DOHH2 (cell line): ENCODE results near the gene CNGA3.

ENCODE experiments used
- CTCF ChIP-seq: fragments of 200-600 bp; sonication (generic); IDR thresholded peaks from one replicate; pipeline ENCODE4 v1.5.1; 2014; ENCODE audit warnings: antibody characterized with exemption, mild to moderate bottlenecking, low read depth, low read length; ENCODE audit not compliant: poor library complexity, severe bottlenecking
- EZH2phosphoT487 ChIP-seq: fragments of 200-600 bp; sonication (generic); IDR thresholded peaks from 2 replicates; pipeline ENCODE4 v1.6.1; 2017; ENCODE audit warnings: borderline replicate concordance, mild to moderate bottlenecking, antibody characterized with exemption, low read length, moderate library complexity, mixed read lengths

GRCh38 chr2:98374958-98375570 is 28.8 kb downstream of the CNGA3 start:
- no peak for TF ChIP-seq CTCF
- no peak for TF ChIP-seq EZH2phosphoT487
